Measurements from ENCODE around the gene SLC15A1.
A peak's percentile ranks its signal among the peaks of the same experiment; 100 is the strongest.

The SLC15A1 gene

DNA sequence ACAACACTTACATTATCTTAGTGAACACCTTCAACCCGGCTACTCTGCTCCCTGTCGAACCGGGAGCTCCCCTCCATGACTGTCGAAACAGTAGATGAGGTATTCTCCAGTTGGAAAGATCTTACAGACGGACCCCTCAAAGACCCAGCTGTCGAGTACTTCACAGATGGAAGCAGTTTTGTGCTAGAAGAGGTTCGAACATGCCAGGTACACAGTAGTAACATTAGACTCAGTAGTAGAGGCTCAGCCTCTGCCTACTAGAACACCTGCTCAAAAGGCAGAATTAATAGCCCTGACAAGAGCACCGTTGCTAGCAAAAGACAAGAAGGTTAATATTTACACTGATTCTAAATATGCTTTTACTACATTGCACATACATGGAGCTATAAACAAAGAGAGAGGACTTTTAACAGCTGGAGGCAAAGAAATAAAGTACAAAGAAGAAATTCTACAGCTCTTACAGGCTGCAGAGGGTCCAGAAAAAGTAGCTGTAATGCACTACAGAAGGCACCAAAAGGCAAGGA lies 13.6 kb upstream of the SLC15A1 start:
- H2BK12ac ChIP-seq (ENCODE audit: low read length), result no peak overlapping the region
- H4K8ac ChIP-seq (ENCODE audit: low read depth, low read length), result no peak overlapping the region
- no peaks in the 10 kb centered on the region for H3K79me1 ChIP-seq (ENCODE audit: low read depth, low read length)
- H3K4ac ChIP-seq (ENCODE audit: low read length), result no peak overlapping the region
- H3K4me2 ChIP-seq (ENCODE audit: insufficient read depth, low read length, poor library complexity, severe bottlenecking), result no peak overlapping the region
- H2AFZ ChIP-seq (ENCODE audit: low read length), result no peak overlapping the region
- no peak overlapping the region for H2AK5ac ChIP-seq (ENCODE audit: low read depth, low read length)
- H4K91ac ChIP-seq (ENCODE audit: low read depth, low read length, poor library complexity), result no peak overlapping the region
- no peaks in the 10 kb centered on the region for H3K36me3 ChIP-seq (replicated peaks in 1 of 2; ENCODE audit: control insufficient read depth in 2 of 2, insufficient read depth in 2 of 2, low read length in 2 of 2)
- H3K23ac ChIP-seq (ENCODE audit: low read depth, low read length, poor library complexity), result no peak overlapping the region
- no peak overlapping the region for H3K4me3 ChIP-seq (ENCODE audit: low read length in 2 of 2)
- no peak for DNase-seq (ENCODE audit: low spot score)
- H3K4me1 ChIP-seq (ENCODE audit: control insufficient read depth in 2 of 2, insufficient read depth in 1 of 2, low read depth in 1 of 2, low read length in 2 of 2), result no peaks in the 10 kb centered on the region
- no peak overlapping the region for H3K9ac ChIP-seq (ENCODE audit: low read depth, low read length, poor library complexity)
- no CpG with 5 or more reads among the region's 8 CpGs for WGBS, 2 donors (ENCODE audit: extremely low coverage in 2 of 2, insufficient read length in 2 of 2, insufficient replicate concordance in 1 of 2)
- no peak overlapping the region for H3K14ac ChIP-seq (ENCODE audit: low read length)
- H3K18ac ChIP-seq (ENCODE audit: low read length), result no peak overlapping the region
- H3K27me3 ChIP-seq (ENCODE audit: control insufficient read depth in 3 of 3, insufficient read depth in 3 of 3, low read depth in 1 of 3, low read length in 3 of 3), result peaks cover 0 to 18% (median 0%) of the 10 kb centered on the region in 3 experiments
- no peak overlapping the region for H2BK15ac ChIP-seq (ENCODE audit: low read length)
- H2BK120ac ChIP-seq (ENCODE audit: low read depth, low read length), result no peak overlapping the region
- H3K9me3 ChIP-seq (replicated peaks in 1 of 2; ENCODE audit: control insufficient read depth in 2 of 2, insufficient read depth in 1 of 2, low read depth in 1 of 2, low read length in 2 of 2), result no peaks in the 10 kb centered on the region
- no peak overlapping the region for H2BK5ac ChIP-seq (ENCODE audit: low read length)
- no peak overlapping the region for H3K27ac ChIP-seq (replicated peaks; ENCODE audit: low read length)

DNA sequence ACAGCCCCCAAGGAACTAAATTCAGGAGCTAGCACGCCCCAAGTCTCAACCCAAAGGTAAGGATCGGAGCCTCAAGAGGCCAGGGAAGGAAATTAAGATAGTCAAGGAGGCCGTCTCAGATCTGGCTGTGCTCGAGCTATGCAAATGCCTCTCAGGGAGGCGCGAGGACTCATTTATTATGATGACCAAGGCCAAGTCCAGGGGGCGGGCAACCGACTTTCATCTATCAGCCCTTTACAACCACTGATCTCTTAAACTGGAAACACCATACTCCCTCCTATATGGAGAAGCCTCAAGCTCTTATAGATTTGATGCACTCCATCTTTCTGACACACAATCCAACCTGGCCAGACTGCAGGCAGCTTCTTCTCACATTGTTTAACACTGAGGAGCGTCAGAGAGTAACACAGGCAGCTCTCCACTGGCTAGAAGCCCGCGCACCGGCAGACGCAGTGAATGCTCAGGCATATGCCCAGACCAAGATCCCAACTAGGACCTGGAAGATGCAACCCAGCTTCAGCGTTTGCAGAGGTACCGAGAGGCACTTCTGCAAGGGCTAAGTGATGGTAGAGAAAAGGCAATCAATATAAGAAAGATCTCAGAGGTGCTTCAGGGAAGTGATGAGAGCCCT lies 9.6 kb upstream of the SLC15A1 start:
- no peak for DNase-seq (ENCODE audit: low spot score)
- H3K9me3 ChIP-seq (replicated peaks in 1 of 2; ENCODE audit: control insufficient read depth in 2 of 2, insufficient read depth in 1 of 2, low read depth in 1 of 2, low read length in 2 of 2), result no peaks in the 10 kb centered on the region
- H3K36me3 ChIP-seq (replicated peaks in 1 of 2; ENCODE audit: control insufficient read depth in 2 of 2, insufficient read depth in 2 of 2, low read length in 2 of 2), result no peaks in the 10 kb centered on the region
- H2BK5ac ChIP-seq (ENCODE audit: low read length), result no peak overlapping the region
- H2BK12ac ChIP-seq (ENCODE audit: low read length), result no peak overlapping the region
- H3K27me3 ChIP-seq (ENCODE audit: control insufficient read depth in 3 of 3, insufficient read depth in 3 of 3, low read depth in 1 of 3, low read length in 3 of 3), result peaks cover 0 to 11% (median 0%) of the 10 kb centered on the region in 3 experiments
- WGBS, 2 donors (ENCODE audit: extremely low coverage in 2 of 2, insufficient read length in 2 of 2, insufficient replicate concordance in 1 of 2), result no CpG with 5 or more reads among the region's 15 CpGs
- H3K4me1 ChIP-seq (ENCODE audit: control insufficient read depth in 2 of 2, insufficient read depth in 1 of 2, low read depth in 1 of 2, low read length in 2 of 2), result no peaks in the 10 kb centered on the region
- no peak overlapping the region for H4K8ac ChIP-seq (ENCODE audit: low read depth, low read length)
- H2AFZ ChIP-seq (ENCODE audit: low read length), result peak overlapping the region; percentile 61
- no peak overlapping the region for H3K4me3 ChIP-seq (ENCODE audit: low read length in 2 of 2)
- no peak overlapping the region for H3K14ac ChIP-seq (ENCODE audit: low read length)
- H3K27ac ChIP-seq (replicated peaks; ENCODE audit: low read length), result no peak overlapping the region
- no peak overlapping the region for H3K4me2 ChIP-seq (ENCODE audit: insufficient read depth, low read length, poor library complexity, severe bottlenecking)
- H3K4ac ChIP-seq (ENCODE audit: low read length), result no peak overlapping the region
- no peak overlapping the region for H2AK5ac ChIP-seq (ENCODE audit: low read depth, low read length)
- H3K18ac ChIP-seq (ENCODE audit: low read length), result no peak overlapping the region
- no peaks in the 10 kb centered on the region for H3K79me1 ChIP-seq (ENCODE audit: low read depth, low read length)
- H2BK15ac ChIP-seq (ENCODE audit: low read length), result no peak overlapping the region
- no peak overlapping the region for H4K91ac ChIP-seq (ENCODE audit: low read depth, low read length, poor library complexity)
- no peak overlapping the region for H3K9ac ChIP-seq (ENCODE audit: low read depth, low read length, poor library complexity)
- no peak overlapping the region for H2BK120ac ChIP-seq (ENCODE audit: low read depth, low read length)
- no peak overlapping the region for H3K23ac ChIP-seq (ENCODE audit: low read depth, low read length, poor library complexity)

- Histone ChIP-seq H3K4me3 (ENCODE audit: low read length in 2 of 2) (no peak overlapping the region), H3K14ac (ENCODE audit: low read length) (no peak overlapping the region), H2AK5ac (ENCODE audit: low read depth, low read length) (no peak overlapping the region), H2AFZ (ENCODE audit: low read length) (peak overlapping the region; percentile 61), H3K23ac (ENCODE audit: low read depth, low read length, poor library complexity) (no peak overlapping the region), H2BK15ac (ENCODE audit: low read length) (no peak overlapping the region), H2BK5ac (ENCODE audit: low read length) (no peak overlapping the region), H3K79me1 (ENCODE audit: low read depth, low read length) (no peaks in the 10 kb centered on the region), H3K9ac (ENCODE audit: low read depth, low read length, poor library complexity) (no peak overlapping the region), H3K4ac (ENCODE audit: low read length) (no peak overlapping the region), H3K27me3 (ENCODE audit: control insufficient read depth in 3 of 3, insufficient read depth in 3 of 3, low read depth in 1 of 3, low read length in 3 of 3) (peaks cover 0 to 8% (median 0%) of the 10 kb centered on the region in 3 experiments), H3K27ac (replicated peaks; ENCODE audit: low read length) (no peak overlapping the region), H4K8ac (ENCODE audit: low read depth, low read length) (no peak overlapping the region), H3K9me3 (replicated peaks in 1 of 2; ENCODE audit: control insufficient read depth in 2 of 2, insufficient read depth in 1 of 2, low read depth in 1 of 2, low read length in 2 of 2) (no peaks in the 10 kb centered on the region), H4K91ac (ENCODE audit: low read depth, low read length, poor library complexity) (no peak overlapping the region), H2BK12ac (ENCODE audit: low read length) (no peak overlapping the region), H3K36me3 (replicated peaks in 1 of 2; ENCODE audit: control insufficient read depth in 2 of 2, insufficient read depth in 2 of 2, low read length in 2 of 2) (no peaks in the 10 kb centered on the region), H3K4me2 (ENCODE audit: insufficient read depth, low read length, poor library complexity, severe bottlenecking) (no peak overlapping the region), H3K4me1 (ENCODE audit: control insufficient read depth in 2 of 2, insufficient read depth in 1 of 2, low read depth in 1 of 2, low read length in 2 of 2) (no peaks in the 10 kb centered on the region), H3K18ac (ENCODE audit: low read length) (no peak overlapping the region), H2BK120ac (ENCODE audit: low read depth, low read length) (no peak overlapping the region)
- no peak for DNase-seq (ENCODE audit: low spot score)
- no CpG with 5 or more reads among the region's 15 CpGs for WGBS, 2 donors (ENCODE audit: extremely low coverage in 2 of 2, insufficient read length in 2 of 2, insufficient replicate concordance in 1 of 2)
Measured at GRCh38 chr13:98761126-98761985, 8.9 kb upstream of the SLC15A1 start.

- Histone ChIP-seq H3K18ac (ENCODE audit: low read length) (no peak overlapping the region), H3K27ac (replicated peaks; ENCODE audit: low read length) (no peak overlapping the region), H3K9ac (ENCODE audit: low read depth, low read length, poor library complexity) (no peak overlapping the region), H3K9me3 (replicated peaks in 1 of 2; ENCODE audit: control insufficient read depth in 2 of 2, insufficient read depth in 1 of 2, low read depth in 1 of 2, low read length in 2 of 2) (peaks cover 3 to 6% of the 10 kb centered on the region in 2 donors), H4K8ac (ENCODE audit: low read depth, low read length) (no peak overlapping the region), H3K4me3 (ENCODE audit: low read length in 2 of 2) (no peak overlapping the region), H2BK15ac (ENCODE audit: low read length) (no peak overlapping the region), H4K91ac (ENCODE audit: low read depth, low read length, poor library complexity) (no peak overlapping the region), H3K14ac (ENCODE audit: low read length) (no peak overlapping the region), H3K23ac (ENCODE audit: low read depth, low read length, poor library complexity) (no peak overlapping the region), H3K27me3 (ENCODE audit: control insufficient read depth in 3 of 3, insufficient read depth in 3 of 3, low read depth in 1 of 3, low read length in 3 of 3) (peaks cover 9 to 32% (median 21%) of the 10 kb centered on the region in 3 experiments), H2AFZ (ENCODE audit: low read length) (no peak overlapping the region), H2BK12ac (ENCODE audit: low read length) (no peak overlapping the region), H3K4ac (ENCODE audit: low read length) (no peak overlapping the region), H3K79me1 (ENCODE audit: low read depth, low read length) (no peaks in the 10 kb centered on the region), H2BK120ac (ENCODE audit: low read depth, low read length) (no peak overlapping the region), H3K4me1 (ENCODE audit: control insufficient read depth in 2 of 2, insufficient read depth in 1 of 2, low read depth in 1 of 2, low read length in 2 of 2) (peaks cover 3 to 8% of the 10 kb centered on the region in 2 donors), H3K36me3 (replicated peaks in 1 of 2; ENCODE audit: control insufficient read depth in 2 of 2, insufficient read depth in 2 of 2, low read length in 2 of 2) (peaks cover 0 to 3% of the 10 kb centered on the region in 2 donors), H2BK5ac (ENCODE audit: low read length) (no peak overlapping the region), H3K4me2 (ENCODE audit: insufficient read depth, low read length, poor library complexity, severe bottlenecking) (no peak overlapping the region), H2AK5ac (ENCODE audit: low read depth, low read length) (no peak overlapping the region)
- DNase-seq (ENCODE audit: low spot score), result no peak
- no CpG with 5 or more reads among the region's 9 CpGs for WGBS, 2 donors (ENCODE audit: extremely low coverage in 2 of 2, insufficient read length in 2 of 2, insufficient replicate concordance in 1 of 2)
Measured at GRCh38 chr13:98755729-98756128, 3.3 kb upstream of the SLC15A1 start.
